Coronary artery (tissue), 2 donors: ENCODE measurements around the gene RGL1.

Experiments used
- DNase-seq: peaks from one replicate; pipeline ENCODE4 v3.0.0-alpha.2; 2017; ENCODE audit warnings: low spot score
- H3K27ac ChIP-seq, 2 donors: fragments of 200-600 bp; sonication (generic); one replicate each; pipeline ENCODE4 v1.5.1; 2016 to 2019
- H3K4me3 ChIP-seq: fragments of 200-600 bp; sonication (generic); 2 replicates; pipeline ENCODE4 v1.5.1; 2016; ENCODE audit warnings: mild to moderate bottlenecking, moderate library complexity
- TF ChIP-seq, protein P1 (sequence below): fragments of 200-600 bp; sonication (generic); IDR thresholded peaks from one replicate; pipeline ENCODE4 v1.5.1; 2019; ENCODE audit warnings: antibody characterized with exemption

Gene RGL1

DNA sequence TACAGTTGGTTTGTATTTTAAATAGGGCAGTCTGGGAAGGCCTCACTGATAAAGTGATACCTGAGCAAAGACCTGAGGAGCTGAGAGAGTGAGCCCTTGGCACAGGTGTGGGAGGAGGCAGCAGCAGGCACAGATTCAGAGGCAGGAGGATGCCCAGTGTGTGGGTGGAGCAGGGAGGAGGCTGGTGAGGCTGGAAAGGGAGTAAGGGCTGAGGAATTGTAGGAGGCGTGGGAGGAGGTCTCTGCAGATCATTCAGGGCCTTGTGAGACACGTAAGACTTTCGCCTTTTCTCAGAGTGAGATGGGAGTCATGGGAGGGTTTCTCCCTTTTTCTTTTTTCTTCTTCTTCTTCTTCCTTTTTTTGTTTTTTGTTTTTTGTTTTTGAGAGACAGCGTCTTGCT is 58.0 kb downstream of the RGL1 start:
- H3K4me3 ChIP-seq = no peak overlapping the region
- TF ChIP-seq, protein P1, sequence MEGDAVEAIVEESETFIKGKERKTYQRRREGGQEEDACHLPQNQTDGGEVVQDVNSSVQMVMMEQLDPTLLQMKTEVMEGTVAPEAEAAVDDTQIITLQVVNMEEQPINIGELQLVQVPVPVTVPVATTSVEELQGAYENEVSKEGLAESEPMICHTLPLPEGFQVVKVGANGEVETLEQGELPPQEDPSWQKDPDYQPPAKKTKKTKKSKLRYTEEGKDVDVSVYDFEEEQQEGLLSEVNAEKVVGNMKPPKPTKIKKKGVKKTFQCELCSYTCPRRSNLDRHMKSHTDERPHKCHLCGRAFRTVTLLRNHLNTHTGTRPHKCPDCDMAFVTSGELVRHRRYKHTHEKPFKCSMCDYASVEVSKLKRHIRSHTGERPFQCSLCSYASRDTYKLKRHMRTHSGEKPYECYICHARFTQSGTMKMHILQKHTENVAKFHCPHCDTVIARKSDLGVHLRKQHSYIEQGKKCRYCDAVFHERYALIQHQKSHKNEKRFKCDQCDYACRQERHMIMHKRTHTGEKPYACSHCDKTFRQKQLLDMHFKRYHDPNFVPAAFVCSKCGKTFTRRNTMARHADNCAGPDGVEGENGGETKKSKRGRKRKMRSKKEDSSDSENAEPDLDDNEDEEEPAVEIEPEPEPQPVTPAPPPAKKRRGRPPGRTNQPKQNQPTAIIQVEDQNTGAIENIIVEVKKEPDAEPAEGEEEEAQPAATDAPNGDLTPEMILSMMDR = no peak
- no peak for DNase-seq
- H3K27ac ChIP-seq = no peak overlapping the region

GRCh38 chr1:183863852-183864251 is 58.9 kb downstream of the RGL1 start:
- TF ChIP-seq, protein P1 = no peak
- H3K4me3 ChIP-seq = no peak overlapping the region
- DNase-seq = no peak
- no peak overlapping the region for H3K27ac ChIP-seq

DNA sequence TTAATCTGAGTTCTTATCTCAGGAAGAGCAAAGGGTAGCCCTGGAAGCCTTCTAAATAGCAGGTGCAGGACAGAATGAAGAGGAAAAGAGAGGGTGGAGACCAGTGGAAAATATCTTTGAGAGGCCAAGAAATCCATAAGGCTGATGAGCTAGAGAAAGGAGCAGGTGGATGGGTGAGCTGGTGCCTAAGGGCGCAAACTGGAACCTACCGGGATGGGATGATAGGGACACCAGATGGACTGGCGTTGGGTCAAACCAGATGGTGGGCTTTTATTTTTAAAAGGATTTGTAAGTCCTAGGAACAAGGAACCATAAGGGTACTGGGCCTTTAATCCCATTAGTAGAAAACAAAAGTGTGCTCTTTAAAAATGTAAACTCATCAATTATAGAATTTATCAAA is 59.7 kb downstream of the RGL1 start:
- DNase-seq = no peak
- Histone ChIP-seq H3K27ac (no peak overlapping the region), H3K4me3 (no peak overlapping the region)
- TF ChIP-seq, protein P1 = no peak

DNA sequence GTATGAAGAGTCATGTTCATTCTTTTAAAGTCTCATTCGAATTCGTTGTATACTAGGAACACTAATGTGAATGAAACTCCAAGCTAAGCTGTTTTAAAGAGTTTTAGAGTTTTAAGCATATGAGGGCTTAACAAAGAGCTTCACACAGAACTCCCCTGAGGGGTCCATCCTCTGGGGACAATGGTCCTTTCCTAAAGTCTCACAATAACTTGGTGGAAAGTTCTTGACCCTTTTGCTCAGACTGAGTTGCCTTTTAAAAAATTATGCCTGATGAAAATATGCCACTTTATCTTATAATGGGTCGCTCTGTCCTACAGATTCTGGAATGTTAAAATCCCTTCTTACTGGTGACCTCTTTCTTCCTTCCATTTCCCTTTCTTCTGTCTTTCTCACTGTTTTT is 64.3 kb downstream of the RGL1 start:
- no peak overlapping the region for H3K27ac ChIP-seq
- TF ChIP-seq, protein P1 = no peak
- DNase-seq = no peak
- no peak overlapping the region for H3K4me3 ChIP-seq

DNA sequence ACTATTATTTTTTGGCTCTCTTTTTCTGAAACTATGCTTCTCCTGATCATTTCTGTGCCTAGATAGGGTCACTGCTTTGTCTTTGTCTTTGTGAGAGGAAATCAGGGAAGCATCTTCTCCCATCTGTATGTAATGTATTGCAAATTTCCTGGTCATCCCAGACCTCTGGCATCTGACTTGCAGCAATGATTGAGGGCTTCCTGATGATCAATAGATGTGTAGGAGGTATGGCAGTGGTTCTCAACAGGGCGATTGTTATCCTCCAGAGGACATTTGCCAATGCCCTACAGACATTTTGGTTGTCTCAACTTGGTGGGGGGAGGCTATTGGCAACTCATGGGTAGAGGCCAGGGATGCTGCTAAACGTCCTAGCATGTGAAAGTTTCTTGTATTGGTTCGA is 64.7 kb downstream of the RGL1 start:
- TF ChIP-seq, protein P1 = no peak
- no peak for DNase-seq
- Histone ChIP-seq H3K4me3 (no peak overlapping the region), H3K27ac (peak overlapping the region in 1 of 2 donors; percentile 82)

DNA sequence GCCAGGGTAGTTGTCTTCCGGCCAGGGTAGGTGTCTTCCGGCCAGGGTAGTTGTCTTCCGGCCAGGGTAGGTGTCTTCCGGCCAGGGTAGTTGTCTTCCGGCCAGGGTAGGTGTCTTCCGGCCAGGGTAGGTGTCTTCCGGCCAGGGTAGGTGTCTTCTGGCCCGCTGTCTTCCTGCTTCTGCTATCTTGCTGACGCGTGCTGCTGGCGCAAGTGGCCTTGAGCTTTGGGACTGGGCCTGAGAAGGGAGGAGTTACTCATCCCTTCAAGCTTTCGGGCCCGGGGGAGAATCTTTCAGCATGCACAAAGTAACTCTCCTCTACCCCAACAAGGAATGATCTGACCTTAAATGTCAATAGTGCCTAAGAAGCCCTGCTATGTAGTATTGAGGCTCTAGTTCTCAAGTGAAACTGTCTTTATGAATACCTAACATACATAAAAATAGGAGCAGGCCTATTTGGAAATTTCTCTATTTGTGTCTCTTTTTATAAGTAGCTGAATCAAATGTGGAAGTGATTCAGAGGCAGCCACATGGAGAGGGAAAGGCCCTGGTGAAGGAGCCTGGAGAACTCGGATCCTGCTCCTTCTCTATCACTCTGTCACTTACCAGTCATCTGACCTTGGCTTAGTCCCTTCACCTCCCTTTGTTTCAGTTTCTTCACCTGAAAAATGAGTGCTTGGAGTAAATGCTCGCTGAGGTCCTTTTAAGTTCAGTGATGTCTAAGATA is 65.6 kb downstream of the RGL1 start:
- peak overlapping the region in 1 of 2 donors; percentile 82 for H3K27ac ChIP-seq
- TF ChIP-seq, protein P1 = no peak
- H3K4me3 ChIP-seq = no peak overlapping the region
- no peak for DNase-seq

GRCh38 chr1:183871142-183871541 is 66.2 kb downstream of the RGL1 start:
- peak overlapping the region in 1 of 2 donors; percentile 82 for H3K27ac ChIP-seq
- H3K4me3 ChIP-seq = no peak overlapping the region
- DNase-seq = no peak
- TF ChIP-seq, protein P1 = no peak
